A673 (cell line): ENCODE data around the gene MPI. TPM values are rescaled to one million over a fixed set of nuclear protein-coding genes. Genes with fewer than 3 reads are reported as not detected.
"Not testable (repeated sequence)": the region's sequence is repeated elsewhere in the genome, so short reads cannot be mapped to it uniquely, and the experiment has no call there.

Experiments
- BruUV-seq: library from RNA; stranded (reverse); fragments of 400-500 nt; replicated peaks from 2 replicates; lab custom pipeline; 2021; lab: Mats Ljungman, UMichigan
- CTCF ChIA-PET: fragments of 300-600 bp; sonication (Branson Sonifier 250); formaldehyde crosslinking; loops from one replicate; lab custom pipeline; 2022; ENCODE audit warnings: antibody characterized with exemption; lab: Charles Lee
- POLR2A ChIA-PET: fragments of 300-600 bp; sonication (Branson Sonifier 250); formaldehyde crosslinking; loops from one replicate; lab custom pipeline; 2022; ENCODE audit warnings: antibody characterized with exemption; ENCODE audit not compliant: low non-redundant PET; lab: Charles Lee
- DNase-seq: peaks from one replicate; pipeline ENCODE4 v3.0.0-alpha.2; 2015; ENCODE audit warnings: low spot score
- H3K27ac ChIP-seq: fragments of 200-600 bp; sonication (generic); 2 replicates; pipeline ENCODE4 v1.5.1; 2016; ENCODE audit warnings: mixed run types, low read depth, mild to moderate bottlenecking, mixed read lengths, antibody characterized with exemption, low read length; ENCODE audit not compliant: poor library complexity, severe bottlenecking
- H3K27me3 ChIP-seq: fragments of 200-600 bp; sonication (generic); replicated peaks from 2 replicates; pipeline ENCODE4 v1.6.1; 2017; ENCODE audit warnings: mixed run types, low read depth, mild to moderate bottlenecking, mixed read lengths, antibody characterized with exemption, low read length; ENCODE audit not compliant: insufficient read depth, poor library complexity
- H3K36me3 ChIP-seq: fragments of 200-600 bp; sonication (generic); 2 replicates; pipeline ENCODE4 v1.6.1; 2016; ENCODE audit warnings: mixed run types, mild to moderate bottlenecking, mixed read lengths, antibody characterized with exemption, low read length; ENCODE audit not compliant: insufficient read depth, poor library complexity, severe bottlenecking
- H3K4me1 ChIP-seq: fragments of 200-600 bp; sonication (generic); 2 replicates; pipeline ENCODE4 v1.6.1; 2017; ENCODE audit warnings: mixed run types, mild to moderate bottlenecking, mixed read lengths, antibody characterized with exemption, low read length; ENCODE audit not compliant: insufficient read depth, poor library complexity, severe bottlenecking
- H3K4me3 ChIP-seq: fragments of 200-600 bp; sonication (generic); 2 replicates; pipeline ENCODE4 v1.5.1; 2016; ENCODE audit warnings: low read depth, mixed run types, mild to moderate bottlenecking, mixed read lengths, low read length; ENCODE audit not compliant: poor library complexity, severe bottlenecking
- H3K9me3 ChIP-seq: fragments of 200-600 bp; sonication (generic); 2 replicates; pipeline ENCODE4 v1.6.1; 2016; ENCODE audit warnings: mixed run types, low read depth, mild to moderate bottlenecking, mixed read lengths, antibody characterized with exemption, low read length; ENCODE audit not compliant: poor library complexity, severe bottlenecking
- CTCF ChIP-seq: fragments of 300-800, 200-600 bp; sonication (generic); conservative IDR thresholded peaks from 2 replicates; pipeline ENCODE4 v1.5.1; 2017; ENCODE audit warnings: low read depth, mild to moderate bottlenecking, antibody characterized with exemption, low read length, moderate library complexity, mixed read lengths
- EZH2 ChIP-seq: fragments of 200-600 bp; sonication (generic); IDR thresholded peaks from 2 replicates; pipeline ENCODE4 v1.6.1; 2017; ENCODE audit warnings: borderline replicate concordance, low read depth, mild to moderate bottlenecking, mixed read lengths, antibody characterized with exemption, low read length; ENCODE audit not compliant: poor library complexity, severe bottlenecking
- intact Hi-C: fragments of 100-400 bp; cut with micrococcal nuclease; formaldehyde crosslinking; loops from one replicate; pipeline ENCODE4 v1.10.0; 2022; ENCODE audit not compliant: unreplicated experiment
- total RNA-seq: library from RNA; stranded (reverse); gene quantifications from 2 replicates; pipeline ENCODE4 v1.2.3, GENCODE V29; 2021

MPI gene
- total RNA-seq, 1 experiment from 2014 or later: 48.2 TPM

DNA sequence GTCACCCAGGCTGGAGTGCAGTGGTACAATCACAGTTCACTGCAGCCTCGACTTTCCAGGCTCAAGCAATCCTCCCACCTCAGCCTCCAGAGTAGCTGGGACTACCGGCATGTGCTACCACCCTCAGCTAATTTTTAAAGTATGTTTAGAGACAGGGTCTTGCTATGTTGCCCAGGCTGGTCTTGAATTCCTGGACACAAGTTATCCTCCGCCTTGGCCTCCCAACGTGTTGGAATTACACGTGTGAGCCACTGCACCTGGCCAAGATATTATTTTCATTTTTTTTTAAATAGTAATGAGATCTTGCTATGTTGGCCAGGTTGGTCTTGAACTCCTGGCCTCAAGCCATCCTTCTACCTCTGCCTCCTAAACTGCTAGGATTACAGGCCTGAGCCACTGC, 4.4 kb upstream of the MPI start:
- H3K36me3 ChIP-seq: no peaks in the 10 kb centered on the region
- no peaks in the 10 kb centered on the region for H3K27me3 ChIP-seq
- H3K4me3 ChIP-seq: no peak overlapping the region
- H3K27ac ChIP-seq: no peak overlapping the region
- no peak for TF ChIP-seq CTCF
- no peak for TF ChIP-seq EZH2
- no peak for DNase-seq
- BruUV-seq: no TSS peak
- intact Hi-C loops: no loop called here
- no peaks in the 10 kb centered on the region for H3K9me3 ChIP-seq
- CTCF ChIA-PET: no interaction called here
- POLR2A ChIA-PET: no interaction called here
- H3K4me1 ChIP-seq: no peaks in the 10 kb centered on the region

GRCh38 chr15:74887537-74888193, 2.2 kb upstream of the MPI start:
- DNase-seq, H3K27ac ChIP-seq, H3K27me3 ChIP-seq, H3K9me3 ChIP-seq, intact Hi-C loops, BruUV-seq, H3K4me1 ChIP-seq, CTCF ChIA-PET, H3K4me3 ChIP-seq: not testable (repeated sequence)
- POLR2A ChIA-PET: interaction anchor here (0.6 kb wide), 1 partner anchor 14 kb away, joined by 3 read pairs; no protein-coding TSS in a partner anchor
- peaks cover 16% of the 10 kb centered on the region for H3K36me3 ChIP-seq

DNA sequence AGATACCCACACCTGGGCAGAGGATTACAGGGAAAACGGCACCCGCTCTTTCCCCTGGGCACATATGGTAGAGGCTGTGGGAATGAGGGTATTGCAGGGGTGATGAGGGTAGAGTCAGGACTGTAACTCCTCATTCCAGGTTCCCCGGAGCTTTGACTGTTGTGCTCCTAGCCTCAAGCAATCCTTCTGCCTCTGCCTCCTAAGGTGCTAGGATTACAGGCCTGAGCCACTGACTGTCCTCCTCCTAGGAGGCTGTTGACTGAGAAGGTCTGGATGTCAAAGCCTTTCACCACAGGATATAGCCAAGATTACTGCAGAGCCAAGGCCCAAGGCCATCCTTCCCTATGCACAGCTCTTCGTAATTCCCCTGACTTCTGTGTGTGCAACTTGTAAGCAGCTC, 1.1 kb upstream of the MPI start:
- no peaks in the 10 kb centered on the region for H3K27me3 ChIP-seq
- no peaks in the 10 kb centered on the region for H3K9me3 ChIP-seq
- intact Hi-C loops: no loop called here
- no TSS peak for BruUV-seq
- peaks cover 18% of the 10 kb centered on the region for H3K36me3 ChIP-seq
- no peak overlapping the region for H3K27ac ChIP-seq
- H3K4me3 ChIP-seq: no peak overlapping the region
- no peak for DNase-seq
- ChIA-PET CTCF (interaction anchor here (0.5 kb wide), 1 partner anchor 30 kb away, joined by 8 read pairs; no protein-coding TSS in a partner anchor), POLR2A (interaction anchor here (0.6 kb wide), 1 partner anchor 15 kb away, joined by 3 read pairs; no protein-coding TSS in a partner anchor)
- no peak for TF ChIP-seq EZH2
- no peak for TF ChIP-seq CTCF
- no peaks in the 10 kb centered on the region for H3K4me1 ChIP-seq

DNA sequence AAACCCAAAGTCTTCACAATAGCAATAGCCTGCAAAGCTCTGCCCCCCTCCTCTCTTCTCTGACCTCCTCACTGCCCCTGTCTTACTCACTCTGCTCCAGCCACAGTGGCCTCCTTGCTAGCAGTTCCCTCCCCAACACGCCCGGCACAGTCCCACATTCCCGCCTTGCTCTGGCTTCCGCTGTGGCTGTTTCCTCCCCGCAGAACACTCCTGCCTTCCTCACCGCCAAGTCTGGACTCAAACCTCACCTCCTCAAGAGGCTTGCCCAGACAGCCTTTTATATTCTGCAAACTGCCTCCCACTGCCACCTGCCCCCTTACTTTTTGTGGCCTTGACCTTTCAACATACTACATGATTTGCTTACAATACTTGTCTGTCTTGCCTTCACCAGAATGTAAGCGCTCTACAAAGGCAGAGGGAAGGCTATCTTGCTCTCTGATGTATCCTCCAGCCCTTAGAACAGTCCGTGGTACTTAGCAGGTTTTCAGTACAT, 406 bp upstream of the MPI start:
- peaks cover 18% of the 10 kb centered on the region for H3K36me3 ChIP-seq
- TF ChIP-seq CTCF (no peak), EZH2 (no peak)
- H3K4me1 ChIP-seq: no peaks in the 10 kb centered on the region
- no peaks in the 10 kb centered on the region for H3K27me3 ChIP-seq
- BruUV-seq: TSS peak; percentile 22
- intact Hi-C loops: no loop called here
- H3K27ac ChIP-seq: peak overlapping the region; percentile 81
- peak overlapping the region; percentile 62 for H3K4me3 ChIP-seq
- CTCF ChIA-PET: interaction anchor here (1.0 kb wide), 1 partner anchor 119 kb away, joined by 3 read pairs; no protein-coding TSS in a partner anchor
- H3K9me3 ChIP-seq: no peaks in the 10 kb centered on the region
- POLR2A ChIA-PET: no interaction called here
- no peak for DNase-seq
